GM18526 (cell line): ENCODE results near the gene CEP83.

Experiments used
- POLR2A ChIP-seq: IDR thresholded peaks from 3 replicates; pipeline ENCODE4 v1.6.1; 2011; ENCODE audit not compliant: insufficient read length; ENCODE audit errors: extremely low read depth

Gene CEP83

DNA sequence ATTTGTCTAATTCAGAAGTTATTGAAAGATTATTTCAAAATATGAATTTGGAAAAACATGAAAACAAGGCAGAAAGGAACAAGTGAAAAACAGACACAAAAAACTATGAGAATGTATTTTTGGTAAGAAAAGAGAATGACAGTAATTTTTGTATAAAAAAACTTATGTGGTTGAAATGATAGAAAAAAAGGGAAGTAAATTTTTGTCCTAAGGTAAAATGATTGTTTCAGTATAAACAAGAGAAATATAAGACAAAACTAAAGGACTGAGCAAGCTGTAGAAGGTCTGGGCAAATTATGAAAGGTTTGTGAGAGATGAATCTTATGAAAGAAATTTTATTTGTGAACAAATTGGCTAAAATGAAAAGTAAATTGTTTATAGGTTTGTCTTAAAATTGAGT is 44.6 kb downstream of the CEP83 start:
- TF ChIP-seq POLR2A = no peak

DNA sequence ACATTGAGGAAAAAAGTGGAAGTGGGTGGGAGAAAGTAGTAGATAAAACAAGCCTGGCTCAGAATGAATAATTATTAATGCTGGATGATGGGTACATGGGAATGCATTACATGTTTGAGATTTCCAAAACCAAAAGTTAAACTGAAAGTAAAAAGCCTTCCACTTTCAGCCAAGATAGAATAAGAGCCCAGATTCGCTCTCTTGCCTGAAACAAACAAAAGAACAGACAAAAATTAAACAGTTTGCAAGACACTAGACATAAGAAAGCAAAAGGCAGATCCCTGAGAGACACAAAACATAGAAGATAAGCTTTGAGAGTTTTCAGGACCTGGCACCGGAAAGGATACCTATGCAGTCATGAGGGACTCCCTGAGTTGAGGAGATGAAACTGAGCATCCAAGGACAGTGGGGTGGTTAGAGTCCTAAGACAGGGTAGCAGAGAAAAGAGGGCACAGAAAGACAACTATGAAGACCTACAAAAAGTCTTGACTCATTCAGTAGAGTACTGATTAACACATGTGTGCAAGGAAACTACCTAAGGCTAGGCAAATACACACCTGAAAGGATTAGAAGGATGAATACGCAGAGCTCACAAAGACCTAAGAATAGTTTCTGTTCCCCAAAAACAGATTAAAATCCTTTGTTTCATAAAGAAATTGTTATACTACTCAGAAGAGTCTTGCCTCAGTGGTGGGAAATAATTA is 54.1 kb downstream of the CEP83 start:
- TF ChIP-seq POLR2A = no peak

DNA sequence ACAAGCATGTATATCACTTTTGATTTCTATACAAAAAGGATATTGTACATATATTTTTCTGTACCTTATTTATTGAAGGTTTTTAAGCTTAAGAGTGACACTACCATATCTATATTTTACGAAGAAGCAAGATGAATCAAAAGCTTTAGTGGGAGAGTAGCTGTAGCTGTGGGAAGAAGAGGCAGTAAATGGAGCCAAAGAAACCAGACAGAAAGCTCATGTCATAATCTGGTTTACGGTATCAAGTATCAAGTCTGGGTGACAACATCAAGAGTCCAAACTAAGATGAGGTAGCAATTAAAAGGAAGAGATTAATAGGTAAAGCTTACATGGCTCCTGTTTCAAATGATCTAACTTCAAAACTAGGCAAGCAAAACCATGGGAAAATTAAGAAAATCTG is 54.8 kb downstream of the CEP83 start:
- no peak for TF ChIP-seq POLR2A

DNA sequence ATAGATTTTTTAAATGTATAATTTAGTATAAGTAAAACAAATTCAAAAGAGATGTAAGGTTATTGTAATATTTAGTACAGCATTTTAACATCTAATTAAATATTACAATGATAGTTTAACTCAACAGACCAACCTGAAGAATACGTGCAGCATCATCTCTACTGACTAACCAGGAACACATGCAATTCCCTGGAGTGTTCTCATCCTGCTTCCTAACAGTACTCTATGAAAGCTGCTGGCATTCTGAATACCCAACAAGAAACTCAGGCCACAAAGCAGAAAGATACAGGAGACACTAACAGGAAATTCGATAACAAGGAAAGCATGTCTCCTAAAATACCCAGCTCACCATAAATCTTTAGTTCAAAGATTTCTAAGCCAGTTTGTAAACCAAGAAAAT is 58.3 kb downstream of the CEP83 start:
- no peak for TF ChIP-seq POLR2A

DNA sequence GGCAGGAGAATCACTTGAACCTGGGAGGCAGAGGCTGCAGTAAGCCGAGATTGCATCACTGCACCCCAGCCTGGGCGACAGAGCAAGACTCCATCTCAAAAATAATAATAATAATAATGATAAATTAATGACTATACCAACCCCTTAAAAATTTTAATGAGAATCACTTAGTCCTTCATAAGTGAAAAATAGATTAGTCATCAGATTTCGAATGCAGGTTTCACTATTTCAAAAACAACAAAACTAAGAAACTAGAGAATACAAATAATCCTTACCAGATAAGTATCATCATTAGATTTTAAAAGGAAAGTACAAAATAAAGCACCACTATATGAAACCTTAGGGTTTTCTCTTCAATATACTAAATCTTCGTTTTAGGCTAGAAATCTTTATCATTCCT is 62.3 kb downstream of the CEP83 start:
- no peak for TF ChIP-seq POLR2A

DNA sequence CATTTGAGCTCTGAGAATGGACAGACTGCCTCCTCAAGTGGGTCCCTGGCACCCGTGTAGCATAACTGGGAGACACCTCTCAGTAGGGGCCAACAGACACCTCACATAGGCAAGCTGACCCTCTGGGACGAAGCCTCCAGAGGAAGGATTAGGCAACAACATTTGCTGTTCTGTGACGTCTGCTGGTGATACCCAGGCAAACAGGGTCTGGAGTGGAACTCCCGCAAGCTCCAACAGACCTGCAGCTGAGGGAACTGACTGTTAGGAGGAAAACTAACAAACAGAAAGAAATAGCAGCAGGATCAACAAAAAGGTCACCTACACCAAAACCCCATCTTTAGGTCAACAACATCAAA is 69.6 kb downstream of the CEP83 start:
- no peak for TF ChIP-seq POLR2A

DNA sequence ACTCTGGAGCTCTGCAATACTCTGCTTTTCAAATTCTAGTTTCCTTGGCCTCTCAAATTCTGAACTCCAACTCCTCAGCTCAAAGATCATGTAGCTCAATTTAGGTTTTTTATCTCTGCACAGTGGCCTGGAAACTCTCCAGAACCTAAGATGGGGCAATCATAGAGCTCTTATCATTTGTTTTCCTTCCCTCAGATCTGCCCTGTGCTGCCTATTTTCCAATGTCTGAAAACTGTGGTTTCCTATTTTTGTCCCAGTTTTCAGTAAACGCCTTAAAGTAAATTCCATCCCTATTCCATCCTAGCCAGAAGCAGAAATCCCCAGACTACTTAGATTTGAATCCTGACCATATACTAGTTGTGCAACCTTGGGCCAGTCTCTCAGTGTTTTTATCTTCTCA is 73.2 kb downstream of the CEP83 start:
- TF ChIP-seq POLR2A = no peak

DNA sequence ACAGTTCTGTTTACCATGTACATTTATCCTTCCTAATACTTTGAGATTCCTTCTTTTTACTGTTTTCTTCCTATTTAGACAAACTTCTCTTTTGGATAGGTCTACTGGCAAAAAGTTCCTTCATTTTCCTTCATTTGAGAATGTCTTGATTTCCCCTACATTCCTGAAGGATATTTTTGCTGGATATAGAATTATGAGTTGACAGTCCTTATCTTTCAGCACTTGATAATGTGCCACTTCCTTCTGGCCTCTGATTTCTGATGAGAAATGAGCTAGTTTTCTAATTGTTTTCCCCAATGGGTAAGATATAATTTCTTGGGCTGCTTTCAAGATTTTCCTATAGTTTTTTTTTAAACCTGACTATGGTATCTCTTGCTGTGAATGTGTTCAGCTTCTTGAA is 75.6 kb downstream of the CEP83 start:
- TF ChIP-seq POLR2A = no peak

DNA sequence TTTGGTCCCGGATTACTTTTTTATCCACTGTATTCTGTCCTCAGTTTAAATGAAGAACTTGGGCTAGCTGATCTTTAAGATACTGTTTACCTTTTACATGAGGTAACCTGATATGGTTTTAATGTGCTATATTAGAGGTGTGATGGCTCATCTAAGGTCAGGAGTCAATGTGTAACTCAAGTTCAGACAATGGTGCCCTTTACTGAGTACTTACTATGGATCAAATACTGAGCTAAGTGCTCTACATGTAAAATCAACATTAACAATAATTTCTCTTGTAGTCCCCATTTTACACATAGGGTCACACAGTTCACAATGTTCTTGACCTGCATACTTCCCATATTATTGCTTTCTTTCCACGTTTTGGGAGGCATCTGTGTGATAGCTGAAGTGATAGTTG is 79.2 kb downstream of the CEP83 start:
- TF ChIP-seq POLR2A = no peak

DNA sequence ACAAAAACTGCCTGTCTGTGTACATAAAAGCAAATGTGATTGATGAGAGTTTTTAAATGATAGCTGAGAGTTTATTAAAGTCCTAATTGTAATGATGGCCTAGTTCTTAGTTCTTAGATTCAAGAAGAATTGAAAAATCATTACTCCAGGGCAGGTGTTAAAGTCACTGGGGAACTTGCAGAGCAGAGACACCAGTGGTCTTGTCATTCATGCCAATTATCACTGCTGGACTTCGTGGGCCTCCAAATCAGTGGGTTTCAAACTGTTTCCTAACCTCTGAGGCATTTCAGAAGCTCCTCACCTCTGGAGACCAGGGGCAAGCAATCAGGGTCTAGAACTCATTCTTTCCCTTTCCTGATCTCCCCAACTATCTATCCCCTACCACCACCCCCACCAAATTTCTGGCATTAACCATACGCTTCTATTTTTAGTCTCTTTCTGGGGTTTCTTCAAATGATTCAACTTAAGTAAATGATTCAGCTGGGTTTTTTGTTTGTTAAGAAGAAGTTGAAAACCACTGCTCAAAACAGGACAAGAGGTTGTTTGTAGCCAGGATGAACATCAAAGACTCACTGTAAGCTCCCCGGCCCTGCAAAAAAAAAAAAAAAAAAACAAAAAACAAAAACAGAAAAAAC is 80.1 kb downstream of the CEP83 start:
- TF ChIP-seq POLR2A = no peak

DNA sequence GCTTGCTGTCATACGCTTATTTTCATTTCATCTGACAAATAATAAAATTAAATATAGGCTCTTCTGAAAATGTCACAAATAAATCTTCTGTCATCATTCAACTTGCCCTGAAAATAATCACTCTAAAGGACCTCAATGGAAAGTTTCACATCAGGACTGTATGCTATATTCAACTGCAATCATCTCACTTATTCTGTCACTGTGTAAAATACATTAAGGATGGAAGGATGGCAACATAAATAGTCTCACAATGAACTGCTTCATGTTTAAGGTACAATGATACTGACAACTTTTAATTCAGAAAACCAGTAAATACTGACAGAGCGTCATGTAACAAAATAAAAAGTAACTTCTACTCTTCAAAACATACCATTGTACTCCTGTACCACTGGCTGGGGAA is 82.1 kb downstream of the CEP83 start:
- no peak for TF ChIP-seq POLR2A

DNA sequence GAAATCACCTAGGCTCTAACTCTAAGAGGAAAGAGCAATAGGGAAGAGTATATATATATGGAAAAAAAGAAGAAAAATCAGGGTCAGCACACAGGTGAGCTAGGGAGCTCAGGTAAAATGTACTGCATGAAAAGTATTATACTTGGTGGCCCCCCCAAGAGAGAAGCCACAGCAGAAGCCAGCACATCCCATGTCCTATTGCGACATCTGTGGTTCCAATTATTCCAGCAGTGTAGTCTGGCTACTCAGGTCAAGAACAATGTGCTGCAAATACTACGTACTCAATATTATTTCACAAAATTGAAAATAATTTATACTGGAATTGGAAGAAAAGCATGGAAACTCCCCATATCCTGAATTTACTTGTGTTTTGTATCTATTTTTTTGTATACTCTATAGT is 85.5 kb downstream of the CEP83 start:
- no peak for TF ChIP-seq POLR2A

DNA sequence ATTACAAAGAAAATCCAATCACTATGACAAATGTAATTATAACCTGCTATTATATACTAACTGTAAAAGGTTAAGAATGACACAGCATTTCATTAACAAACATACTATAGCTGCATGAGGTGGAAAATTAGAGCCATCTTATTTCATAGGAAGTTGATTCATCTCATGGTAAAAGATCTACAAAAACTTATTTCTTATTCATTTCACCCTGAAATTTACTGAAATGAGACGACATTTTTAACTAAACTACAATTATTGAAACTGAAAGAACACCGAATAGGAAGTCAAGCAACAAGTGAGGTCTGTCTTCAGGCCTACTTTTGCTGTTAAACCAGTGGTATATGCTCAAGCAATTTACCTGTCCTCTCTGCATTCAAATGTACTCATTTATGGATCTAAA is 87.2 kb downstream of the CEP83 start:
- no peak for TF ChIP-seq POLR2A

DNA sequence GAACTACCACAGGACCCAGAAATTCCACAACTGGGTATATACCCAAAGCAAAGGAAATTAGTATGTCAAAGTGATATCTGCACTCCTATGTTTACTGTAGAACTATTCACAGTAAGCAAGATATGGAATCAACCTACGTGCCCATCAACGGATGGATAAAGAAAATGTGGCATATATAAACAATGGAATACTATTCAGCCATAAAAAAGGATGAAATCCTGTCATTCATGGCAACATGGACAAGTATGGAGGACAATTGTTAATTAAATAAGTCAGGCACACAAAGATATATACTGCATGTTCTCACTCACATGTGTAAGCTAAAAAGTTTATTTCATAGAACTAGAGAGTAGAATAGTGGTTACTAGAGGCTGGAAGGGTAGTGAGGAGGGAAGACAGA is 97.0 kb downstream of the CEP83 start:
- TF ChIP-seq POLR2A = no peak

DNA sequence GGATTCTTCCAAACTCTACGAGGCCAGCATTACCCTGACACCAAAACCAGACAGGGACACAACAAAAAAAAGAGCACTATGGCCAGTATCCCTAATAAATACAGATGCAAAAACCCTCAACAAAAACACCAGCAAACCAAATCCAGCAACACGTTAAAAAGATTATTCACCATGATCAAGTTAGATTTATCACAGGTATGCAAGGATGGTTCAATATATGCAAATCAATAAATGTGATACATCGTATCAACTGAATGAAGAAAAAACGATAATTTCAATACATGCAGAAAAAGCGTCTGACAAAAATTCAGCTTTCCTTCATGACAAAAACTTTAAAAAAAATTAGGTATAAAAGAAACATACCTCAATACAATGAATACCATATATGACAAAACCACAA is 99.9 kb downstream of the CEP83 start:
- TF ChIP-seq POLR2A = no peak

DNA sequence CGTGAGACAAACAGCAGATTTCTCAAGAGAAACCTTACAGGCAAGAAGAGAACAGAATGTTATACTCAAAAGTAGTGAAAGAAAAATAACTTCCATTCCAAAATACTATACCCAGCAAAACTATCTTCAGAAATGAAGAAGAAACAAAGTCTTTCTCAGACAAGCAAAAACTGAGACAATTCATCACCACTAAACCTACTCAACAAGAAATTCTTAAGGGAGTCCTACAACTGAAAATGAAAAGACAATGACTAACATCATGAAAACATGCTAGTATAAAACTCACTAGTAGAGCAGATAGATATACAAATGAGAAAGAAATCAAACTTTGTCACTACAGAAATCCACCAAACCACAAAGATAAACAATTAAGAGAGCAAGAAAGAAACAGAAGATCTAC is 106.5 kb downstream of the CEP83 start:
- no peak for TF ChIP-seq POLR2A

DNA sequence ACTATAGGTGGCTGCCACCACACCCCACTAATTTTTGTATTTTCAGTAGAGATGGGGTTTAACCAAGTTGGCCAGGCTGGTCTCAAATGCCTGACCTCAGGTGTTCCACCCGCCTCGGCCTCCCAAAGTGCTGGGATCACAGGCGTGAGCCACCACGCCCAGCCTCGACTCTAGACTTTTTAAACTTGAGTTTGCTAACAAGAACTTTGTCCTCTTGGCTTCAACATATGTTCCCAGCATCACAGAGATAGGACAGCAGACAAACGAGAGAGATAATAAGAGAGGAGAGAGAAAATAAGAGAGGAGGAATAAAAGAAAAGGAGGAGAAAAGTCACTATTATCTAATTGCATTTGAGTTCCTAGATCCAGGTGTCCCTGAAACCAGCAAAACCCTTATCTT is 119.1 kb downstream of the CEP83 start:
- TF ChIP-seq POLR2A = no peak
